GM19324 (cell line): ENCODE measurements around the gene PTGDR.
A peak's percentile ranks its signal among the peaks of the same experiment; 100 is the strongest.

Experiments used
- ATAC-seq: cut with Tn5 transposase; IDR thresholded peaks from one replicate; pipeline ENCODE4 v1.9.1; 2021; ENCODE audit warnings: mild to moderate bottlenecking, moderate library complexity; ENCODE audit not compliant: unreplicated experiment, low FRiP score

The PTGDR gene

GRCh38 chr14:52267501-52268278 lies at the start of gene PTGDR:
TSS of gene PTGDR (plus strand) at chr14:52267698. CDS start at chr14:52267815, 117 bp downstream.
- ATAC-seq: no peak

- ATAC-seq: no peak
These were observed 47.9 kb upstream of the PTGDR start for GRCh38 chr14:52219488-52220084.

- ATAC-seq: no peak
These were observed 46.3 kb upstream of the PTGDR start for GRCh38 chr14:52220924-52221811.

- ATAC-seq: no peak
These were observed 44.6 kb upstream of the PTGDR start for GRCh38 chr14:52222901-52223300.

- ATAC-seq: no peak
These were observed 39.8 kb upstream of the PTGDR start for GRCh38 chr14:52227619-52228222.

- ATAC-seq: no peak
These were observed 33.8 kb upstream of the PTGDR start for GRCh38 chr14:52233693-52234092.

- ATAC-seq: no peak
These were observed 32.1 kb upstream of the PTGDR start for GRCh38 chr14:52235434-52235833.

GRCh38 chr14:52235866-52236510 lies 31.5 kb upstream of the PTGDR start:
- no peak for ATAC-seq

- no peak for ATAC-seq
These were observed 28.8 kb upstream of the PTGDR start for GRCh38 chr14:52238682-52239081.

- ATAC-seq: no peak
These were observed 26.9 kb upstream of the PTGDR start for GRCh38 chr14:52240623-52241022.

GRCh38 chr14:52241087-52241793 lies 26.3 kb upstream of the PTGDR start:
- no peak for ATAC-seq

GRCh38 chr14:52244328-52244727 lies 23.2 kb upstream of the PTGDR start:
- ATAC-seq: peak; percentile 74

GRCh38 chr14:52244997-52245396 lies 22.5 kb upstream of the PTGDR start:
- ATAC-seq: peak; percentile 59

GRCh38 chr14:52248057-52248456 lies 19.4 kb upstream of the PTGDR start:
- ATAC-seq: no peak

- no peak for ATAC-seq
These were observed 15.8 kb upstream of the PTGDR start for GRCh38 chr14:52251724-52252123.

GRCh38 chr14:52253503-52253902 lies 14.0 kb upstream of the PTGDR start:
- ATAC-seq: no peak

- no peak for ATAC-seq
These were observed 13.4 kb upstream of the PTGDR start for GRCh38 chr14:52254086-52254485.

GRCh38 chr14:52258783-52259182 lies 8.7 kb upstream of the PTGDR start:
- no peak for ATAC-seq

- no peak for ATAC-seq
These were observed 8.1 kb upstream of the PTGDR start for GRCh38 chr14:52259434-52259833.

- ATAC-seq: no peak
These were observed 4.9 kb upstream of the PTGDR start for GRCh38 chr14:52262600-52262999.
